Osteoblast (primary cell): ENCODE data around the gene TRIM66. TPM values are rescaled to one million over a fixed set of nuclear protein-coding genes. Genes with fewer than 3 reads are reported as not detected.

Experiments used
- DNase-seq: peaks from one replicate; pipeline ENCODE4 v3.0.0; 2011; ENCODE audit warnings: low spot score, mixed read lengths; ENCODE audit not compliant: insufficient read length; ENCODE audit errors: missing footprints
- H2AFZ ChIP-seq: 2 replicates; pipeline ENCODE4 v1.6.0; 2011; ENCODE audit warnings: mild to moderate bottlenecking, low read length
- H3K27ac ChIP-seq: 2 replicates; pipeline ENCODE4 v1.5.1; 2011; ENCODE audit warnings: mild to moderate bottlenecking, low read depth, low read length, moderate library complexity
- H3K27me3 ChIP-seq: 2 replicates; pipeline ENCODE4 v1.6.0; 2012; ENCODE audit warnings: mild to moderate bottlenecking, control low read depth, inconsistent platforms, low read length, moderate library complexity; ENCODE audit not compliant: insufficient read depth
- H3K36me3 ChIP-seq: 2 replicates; pipeline ENCODE4 v1.5.1; 2011; ENCODE audit warnings: mild to moderate bottlenecking, low read length, control low read depth, moderate library complexity; ENCODE audit not compliant: insufficient read depth
- H3K4me1 ChIP-seq: 2 replicates; pipeline ENCODE4 v1.5.1; 2011; ENCODE audit warnings: mild to moderate bottlenecking, low read length, control low read depth, moderate library complexity; ENCODE audit not compliant: insufficient read depth
- H3K4me2 ChIP-seq: 2 replicates; pipeline ENCODE4 v1.6.0; 2011; ENCODE audit warnings: mild to moderate bottlenecking, low read length; ENCODE audit not compliant: insufficient read depth
- H3K4me3 ChIP-seq: fragments of 200-600 bp; sonication (generic); 3 replicates; pipeline ENCODE4 v1.5.1; 2012; ENCODE audit warnings: mild to moderate bottlenecking, low read length, inconsistent platforms; ENCODE audit not compliant: insufficient read depth
- H3K79me2 ChIP-seq: 2 replicates; pipeline ENCODE4 v1.6.0; 2012; ENCODE audit warnings: mild to moderate bottlenecking, low read length, control low read depth, inconsistent platforms; ENCODE audit not compliant: insufficient read depth
- H3K9me3 ChIP-seq: 2 replicates; pipeline ENCODE4 v1.5.1; 2011; ENCODE audit warnings: low read depth, low read length, control low read depth
- H4K20me1 ChIP-seq: 2 replicates; pipeline ENCODE4 v1.6.0; 2012; ENCODE audit warnings: mild to moderate bottlenecking, low read length, control low read depth; ENCODE audit not compliant: insufficient read depth
- CTCF ChIP-seq: IDR thresholded peaks from 2 replicates; pipeline ENCODE4 v1.5.1; 2011; ENCODE audit warnings: mild to moderate bottlenecking, low read depth, low read length, moderate library complexity; ENCODE audit errors: extremely low read depth
- total RNA-seq: library from RNA; depleted of rRNA; stranded (reverse); fragments of >200 nt; gene quantifications from 2 replicates; pipeline ENCODE4 v1.2.3, GENCODE V29; 2012

TRIM66 gene
- total RNA-seq, 1 donor: 9.0 TPM

- no peak overlapping the region for H3K4me2 ChIP-seq
- no peaks in the 10 kb centered on the region for H3K36me3 ChIP-seq
- no peak overlapping the region for H3K4me3 ChIP-seq
- no peak for DNase-seq
- no peaks in the 10 kb centered on the region for H4K20me1 ChIP-seq
- no peak overlapping the region for H3K27ac ChIP-seq
- H2AFZ ChIP-seq: no peak overlapping the region
- no peaks in the 10 kb centered on the region for H3K9me3 ChIP-seq
- no peaks in the 10 kb centered on the region for H3K79me2 ChIP-seq
- peaks cover 7% of the 10 kb centered on the region for H3K4me1 ChIP-seq
- TF ChIP-seq CTCF: no peak
- H3K27me3 ChIP-seq: peaks cover 3% of the 10 kb centered on the region
Measured at GRCh38 chr11:8586184-8586583, 96.3 kb downstream of the TRIM66 start.

- H3K36me3 ChIP-seq: no peaks in the 10 kb centered on the region
- H3K9me3 ChIP-seq: no peaks in the 10 kb centered on the region
- H3K27me3 ChIP-seq: no peaks in the 10 kb centered on the region
- no peak overlapping the region for H3K4me3 ChIP-seq
- no peak for DNase-seq
- H3K4me1 ChIP-seq: peaks cover 7% of the 10 kb centered on the region
- H3K27ac ChIP-seq: no peak overlapping the region
- H2AFZ ChIP-seq: no peak overlapping the region
- H3K4me2 ChIP-seq: no peak overlapping the region
- TF ChIP-seq CTCF: no peak
- H3K79me2 ChIP-seq: no peaks in the 10 kb centered on the region
- no peaks in the 10 kb centered on the region for H4K20me1 ChIP-seq
Measured at GRCh38 chr11:8584511-8584910, 98.0 kb downstream of the TRIM66 start.

GRCh38 chr11:8584082-8584481 lies 98.4 kb downstream of the TRIM66 start:
- no peak for DNase-seq
- H3K4me3 ChIP-seq: no peak overlapping the region

GRCh38 chr11:8581300-8581699 lies 101.2 kb downstream of the TRIM66 start:
- no peak for DNase-seq
- Histone ChIP-seq H3K27me3 (no peaks in the 10 kb centered on the region), H3K4me2 (no peak overlapping the region)

More at GRCh38 chr11:8584082-8584481, 98.4 kb downstream of the TRIM66 start:
- H3K4me2 ChIP-seq: no peak overlapping the region
- no peaks in the 10 kb centered on the region for H3K79me2 ChIP-seq
- no peaks in the 10 kb centered on the region for H3K9me3 ChIP-seq
- no peak overlapping the region for H3K27ac ChIP-seq
- H2AFZ ChIP-seq: no peak overlapping the region
- no peaks in the 10 kb centered on the region for H3K27me3 ChIP-seq
- H3K4me1 ChIP-seq: peaks cover 7% of the 10 kb centered on the region
- no peaks in the 10 kb centered on the region for H3K36me3 ChIP-seq
- TF ChIP-seq CTCF: no peak
- no peaks in the 10 kb centered on the region for H4K20me1 ChIP-seq

More at GRCh38 chr11:8581300-8581699, 101.2 kb downstream of the TRIM66 start:
- H3K36me3 ChIP-seq: no peaks in the 10 kb centered on the region
- H3K27ac ChIP-seq: no peak overlapping the region
- no peak overlapping the region for H2AFZ ChIP-seq
- H3K4me1 ChIP-seq: peaks cover 7% of the 10 kb centered on the region
- no peaks in the 10 kb centered on the region for H3K79me2 ChIP-seq
- no peaks in the 10 kb centered on the region for H4K20me1 ChIP-seq
- H3K4me3 ChIP-seq: no peak overlapping the region
- TF ChIP-seq CTCF: no peak
- H3K9me3 ChIP-seq: no peaks in the 10 kb centered on the region
